ENCODE results near the gene APBA1. TPM values are rescaled to one million over a fixed set of nuclear protein-coding genes. Genes with fewer than 3 reads are reported as not detected.
"Not testable (repeated sequence)": the region's sequence is repeated elsewhere in the genome, so short reads cannot be mapped to it uniquely, and the experiment has no call there.

The APBA1 gene
- total RNA-seq, 1 donor from 2014 or later: 0.51 TPM

GRCh38 chr9:69453746-69454145 lies 218.4 kb downstream of the APBA1 start:
- Mint-ChIP-seq H3K4me3 (no peak overlapping the region), H3K4me1 (no peaks in the 10 kb centered on the region), H3K36me3 (ENCODE audit: low read depth) (no peaks in the 10 kb centered on the region), H3K27ac (no peak overlapping the region), H3K27me3 (no peaks in the 10 kb centered on the region), H3K9me3 (no peaks in the 10 kb centered on the region)
- intact Hi-C loops (cut with micrococcal nuclease): no loop called here
- no peak for DNase-seq

- no peak for DNase-seq
- intact Hi-C loops (cut with micrococcal nuclease): no loop called here
- no peak overlapping the region for H3K4me3 Mint-ChIP-seq
- no peak overlapping the region for H3K27ac Mint-ChIP-seq
- no peaks in the 10 kb centered on the region for H3K4me1 Mint-ChIP-seq
- H3K27me3 Mint-ChIP-seq: no peaks in the 10 kb centered on the region
- no peaks in the 10 kb centered on the region for H3K36me3 Mint-ChIP-seq (ENCODE audit: low read depth)
- H3K9me3 Mint-ChIP-seq: no peaks in the 10 kb centered on the region
Measured at GRCh38 chr9:69452110-69452782, 219.9 kb downstream of the APBA1 start.

GRCh38 chr9:69446496-69446895 lies 225.7 kb downstream of the APBA1 start:
- intact Hi-C loops (cut with micrococcal nuclease): no loop called here
- H3K27ac Mint-ChIP-seq: no peak overlapping the region
- H3K27me3 Mint-ChIP-seq: peaks cover 1% of the 10 kb centered on the region
- no peak overlapping the region for H3K4me3 Mint-ChIP-seq
- DNase-seq: no peak
- no peaks in the 10 kb centered on the region for H3K36me3 Mint-ChIP-seq (ENCODE audit: low read depth)
- peaks cover 2% of the 10 kb centered on the region for H3K4me1 Mint-ChIP-seq
- no peaks in the 10 kb centered on the region for H3K9me3 Mint-ChIP-seq

- peaks cover 6% of the 10 kb centered on the region for H3K4me1 Mint-ChIP-seq
- H3K9me3 Mint-ChIP-seq: no peaks in the 10 kb centered on the region
- no peak overlapping the region for H3K4me3 Mint-ChIP-seq
- H3K27me3 Mint-ChIP-seq: peaks cover 1% of the 10 kb centered on the region
- DNase-seq: no peak
- intact Hi-C loops (cut with micrococcal nuclease): no loop called here
- no peak overlapping the region for H3K27ac Mint-ChIP-seq
- H3K36me3 Mint-ChIP-seq (ENCODE audit: low read depth): no peaks in the 10 kb centered on the region
Measured at GRCh38 chr9:69445251-69445650, 226.9 kb downstream of the APBA1 start.

- Mint-ChIP-seq H3K4me3 (no peak overlapping the region), H3K27ac (no peak overlapping the region), H3K36me3 (ENCODE audit: low read depth) (no peaks in the 10 kb centered on the region), H3K9me3 (no peaks in the 10 kb centered on the region), H3K27me3 (peaks cover 1% of the 10 kb centered on the region), H3K4me1 (peaks cover 7% of the 10 kb centered on the region)
- intact Hi-C loops (cut with micrococcal nuclease): no loop called here
- no peak for DNase-seq
Measured at GRCh38 chr9:69444791-69445190, 227.4 kb downstream of the APBA1 start.

- no peaks in the 10 kb centered on the region for H3K36me3 Mint-ChIP-seq (ENCODE audit: low read depth)
- peaks cover 13% of the 10 kb centered on the region for H3K4me1 Mint-ChIP-seq
- intact Hi-C loops (cut with micrococcal nuclease): no loop called here
- peaks cover 4% of the 10 kb centered on the region for H3K27me3 Mint-ChIP-seq
- H3K9me3 Mint-ChIP-seq: no peaks in the 10 kb centered on the region
- H3K27ac Mint-ChIP-seq: no peak overlapping the region
- no peak for DNase-seq
- no peak overlapping the region for H3K4me3 Mint-ChIP-seq
Measured at GRCh38 chr9:69444021-69444420, 228.2 kb downstream of the APBA1 start.

- DNase-seq: no peak
- intact Hi-C loops (cut with micrococcal nuclease): no loop called here
- H3K9me3 Mint-ChIP-seq: no peaks in the 10 kb centered on the region
- no peaks in the 10 kb centered on the region for H3K36me3 Mint-ChIP-seq (ENCODE audit: low read depth)
- peaks cover 4% of the 10 kb centered on the region for H3K27me3 Mint-ChIP-seq
- no peak overlapping the region for H3K27ac Mint-ChIP-seq
- peaks cover 13% of the 10 kb centered on the region for H3K4me1 Mint-ChIP-seq
- H3K4me3 Mint-ChIP-seq: no peak overlapping the region
Measured at GRCh38 chr9:69443178-69443577, 229.0 kb downstream of the APBA1 start.

GRCh38 chr9:69442486-69442885 lies 229.7 kb downstream of the APBA1 start:
- no peak for DNase-seq
- peaks cover 4% of the 10 kb centered on the region for H3K27me3 Mint-ChIP-seq
- intact Hi-C loops (cut with micrococcal nuclease): no loop called here
- H3K9me3 Mint-ChIP-seq: no peaks in the 10 kb centered on the region
- H3K4me1 Mint-ChIP-seq: peaks cover 13% of the 10 kb centered on the region
- no peak overlapping the region for H3K4me3 Mint-ChIP-seq
- no peaks in the 10 kb centered on the region for H3K36me3 Mint-ChIP-seq (ENCODE audit: low read depth)
- H3K27ac Mint-ChIP-seq: no peak overlapping the region

- H3K27me3 Mint-ChIP-seq; H3K9me3 Mint-ChIP-seq; H3K27ac Mint-ChIP-seq; H3K36me3 Mint-ChIP-seq (ENCODE audit: low read depth); intact Hi-C loops (cut with micrococcal nuclease): not testable (repeated sequence)
- Mint-ChIP-seq H3K4me1 (peaks cover 11% of the 10 kb centered on the region), H3K4me3 (peak overlapping the region; percentile 65)
- DNase-seq: peak; percentile 67
Measured at GRCh38 chr9:69440254-69440955, 231.8 kb downstream of the APBA1 start.

GRCh38 chr9:69439654-69440053 lies 232.5 kb downstream of the APBA1 start:
- peak overlapping the region; percentile 65 for H3K4me3 Mint-ChIP-seq
- DNase-seq: peak; percentile 62
- H3K9me3 Mint-ChIP-seq; H3K36me3 Mint-ChIP-seq (ENCODE audit: low read depth); intact Hi-C loops (cut with micrococcal nuclease); H3K27me3 Mint-ChIP-seq: not testable (repeated sequence)
- peak overlapping the region; percentile 60 for H3K27ac Mint-ChIP-seq
- peaks cover 11% of the 10 kb centered on the region for H3K4me1 Mint-ChIP-seq

- Mint-ChIP-seq H3K27ac (no peak overlapping the region), H3K4me3 (no peak overlapping the region), H3K36me3 (ENCODE audit: low read depth) (no peaks in the 10 kb centered on the region), H3K4me1 (no peaks in the 10 kb centered on the region), H3K9me3 (no peaks in the 10 kb centered on the region), H3K27me3 (no peaks in the 10 kb centered on the region)
- intact Hi-C loops (cut with micrococcal nuclease): no loop called here
- no peak for DNase-seq
Measured at GRCh38 chr9:69433968-69434367, 238.2 kb downstream of the APBA1 start.

- Mint-ChIP-seq H3K36me3 (ENCODE audit: low read depth) (no peaks in the 10 kb centered on the region), H3K27me3 (no peaks in the 10 kb centered on the region), H3K4me3 (no peak overlapping the region), H3K9me3 (no peaks in the 10 kb centered on the region), H3K4me1 (no peaks in the 10 kb centered on the region), H3K27ac (no peak overlapping the region)
- DNase-seq: no peak
- intact Hi-C loops (cut with micrococcal nuclease): no loop called here
Measured at GRCh38 chr9:69433392-69433791, 238.8 kb downstream of the APBA1 start.

- Mint-ChIP-seq H3K36me3 (ENCODE audit: low read depth) (no peaks in the 10 kb centered on the region), H3K4me1 (no peaks in the 10 kb centered on the region), H3K4me3 (no peak overlapping the region), H3K27me3 (no peaks in the 10 kb centered on the region), H3K27ac (no peak overlapping the region), H3K9me3 (no peaks in the 10 kb centered on the region)
- intact Hi-C loops (cut with micrococcal nuclease): no loop called here
- DNase-seq: no peak
Measured at GRCh38 chr9:69432623-69433022, 239.5 kb downstream of the APBA1 start.

- no peak overlapping the region for H3K27ac Mint-ChIP-seq
- DNase-seq: no peak
- no peaks in the 10 kb centered on the region for H3K4me1 Mint-ChIP-seq
- H3K36me3 Mint-ChIP-seq (ENCODE audit: low read depth): no peaks in the 10 kb centered on the region
- no peaks in the 10 kb centered on the region for H3K27me3 Mint-ChIP-seq
- intact Hi-C loops (cut with micrococcal nuclease): no loop called here
- no peaks in the 10 kb centered on the region for H3K9me3 Mint-ChIP-seq
- no peak overlapping the region for H3K4me3 Mint-ChIP-seq
Measured at GRCh38 chr9:69431777-69432176, 240.4 kb downstream of the APBA1 start.

- Mint-ChIP-seq H3K27me3 (no peaks in the 10 kb centered on the region), H3K27ac (no peak overlapping the region), H3K4me3 (no peak overlapping the region), H3K36me3 (ENCODE audit: low read depth) (no peaks in the 10 kb centered on the region), H3K9me3 (no peaks in the 10 kb centered on the region), H3K4me1 (no peaks in the 10 kb centered on the region)
- intact Hi-C loops (cut with micrococcal nuclease): no loop called here
- no peak for DNase-seq
Measured at GRCh38 chr9:69431203-69431602, 241.0 kb downstream of the APBA1 start.

Measured in activated CD4-positive, alpha-beta T cell treated with anti-CD3 and anti-CD28 coated beads, Interleukin-2, amount 10 ng/mL, durations not matched to agents 24 days and 14 days (primary cell).